NCI-H2196 (cell line): Measurements from ENCODE around the gene PCBP3.
"Not testable (repeated sequence)": the region's sequence is repeated elsewhere in the genome, so short reads cannot be mapped to it uniquely, and the experiment has no call there.

Experiments used
- DNase-seq: peaks from one replicate; lab custom pipeline; 2025; ENCODE audit not compliant: unreplicated experiment; lab: John Stamatoyannopoulos, UW

The PCBP3 gene

GRCh38 chr21:45643021-45643980 is at the start of gene PCBP3:
Gene PCBP3, plus strand, starts transcription at chr21:45643725. Its CDS starts 206,361 bp downstream, at chr21:45850086.
- DNase-seq: peak; percentile 98

GRCh38 chr21:45594721-45595489 is 48.6 kb upstream of the PCBP3 start:
- no peak for DNase-seq

- DNase-seq: no peak
These were observed 47.8 kb upstream of the PCBP3 start for GRCh38 chr21:45595574-45596295.

- DNase-seq: peak; percentile 72
These were observed 46.7 kb upstream of the PCBP3 start for GRCh38 chr21:45596704-45597318.

GRCh38 chr21:45598109-45598508 is 45.4 kb upstream of the PCBP3 start:
- DNase-seq: no peak

GRCh38 chr21:45598666-45599065 is 44.9 kb upstream of the PCBP3 start:
- DNase-seq: no peak

GRCh38 chr21:45599146-45599581 is 44.4 kb upstream of the PCBP3 start:
- no peak for DNase-seq

- DNase-seq: no peak
These were observed 43.3 kb upstream of the PCBP3 start for GRCh38 chr21:45600248-45600647.

- DNase-seq: no peak
These were observed 42.0 kb upstream of the PCBP3 start for GRCh38 chr21:45601551-45601950.

- no peak for DNase-seq
These were observed 41.4 kb upstream of the PCBP3 start for GRCh38 chr21:45602106-45602505.

GRCh38 chr21:45603481-45603880 is 40.0 kb upstream of the PCBP3 start:
- no peak for DNase-seq

- DNase-seq: not testable (repeated sequence)
These were observed 38.8 kb upstream of the PCBP3 start for GRCh38 chr21:45604681-45605080.

GRCh38 chr21:45607021-45607908 is 36.3 kb upstream of the PCBP3 start:
- no peak for DNase-seq

GRCh38 chr21:45607909-45608295 is 35.6 kb upstream of the PCBP3 start:
- DNase-seq: no peak

- not testable (repeated sequence) for DNase-seq
These were observed 34.6 kb upstream of the PCBP3 start for GRCh38 chr21:45608747-45609470.

GRCh38 chr21:45609616-45610015 is 33.9 kb upstream of the PCBP3 start:
- not testable (repeated sequence) for DNase-seq

GRCh38 chr21:45611296-45611695 is 32.2 kb upstream of the PCBP3 start:
- DNase-seq: no peak

GRCh38 chr21:45611939-45612664 is 31.4 kb upstream of the PCBP3 start:
- DNase-seq: no peak
